GM18505 (cell line): ENCODE data around the gene RALGPS2.

ENCODE experiments used
- ATAC-seq: cut with Tn5 transposase; IDR thresholded peaks from one replicate; pipeline ENCODE4 v1.9.1; 2021; ENCODE audit not compliant: unreplicated experiment
- POLR2A ChIP-seq: IDR thresholded peaks from 4 replicates; pipeline ENCODE4 v1.6.1; 2011; ENCODE audit warnings: borderline replicate concordance; ENCODE audit not compliant: insufficient read depth, insufficient read length; ENCODE audit errors: extremely low read depth

Gene RALGPS2

GRCh38 chr1:178774263-178774662 lies 49.2 kb downstream of the RALGPS2 start:
- TF ChIP-seq POLR2A, result no peak
- ATAC-seq, result no peak

DNA sequence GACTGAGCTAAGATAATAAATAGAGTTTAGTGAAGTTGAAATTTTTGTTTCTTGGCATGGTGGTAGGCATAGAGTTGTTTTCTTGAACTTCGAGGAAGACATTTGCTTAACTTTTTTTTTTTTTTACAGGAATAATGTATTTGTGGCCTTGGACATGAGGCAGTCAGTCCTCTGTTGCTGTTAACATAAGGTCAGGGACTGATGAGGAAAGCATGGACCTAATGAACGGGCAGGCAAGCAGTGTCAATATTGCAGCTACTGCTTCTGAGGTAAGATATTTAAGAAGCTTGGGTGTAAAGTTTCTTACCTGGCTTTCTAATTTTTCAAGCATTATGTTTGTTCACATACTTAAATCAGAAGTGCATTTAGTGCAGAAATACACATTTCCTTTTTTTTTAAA lies 51.5 kb downstream of the RALGPS2 start:
- TF ChIP-seq POLR2A, result no peak
- no peak for ATAC-seq

DNA sequence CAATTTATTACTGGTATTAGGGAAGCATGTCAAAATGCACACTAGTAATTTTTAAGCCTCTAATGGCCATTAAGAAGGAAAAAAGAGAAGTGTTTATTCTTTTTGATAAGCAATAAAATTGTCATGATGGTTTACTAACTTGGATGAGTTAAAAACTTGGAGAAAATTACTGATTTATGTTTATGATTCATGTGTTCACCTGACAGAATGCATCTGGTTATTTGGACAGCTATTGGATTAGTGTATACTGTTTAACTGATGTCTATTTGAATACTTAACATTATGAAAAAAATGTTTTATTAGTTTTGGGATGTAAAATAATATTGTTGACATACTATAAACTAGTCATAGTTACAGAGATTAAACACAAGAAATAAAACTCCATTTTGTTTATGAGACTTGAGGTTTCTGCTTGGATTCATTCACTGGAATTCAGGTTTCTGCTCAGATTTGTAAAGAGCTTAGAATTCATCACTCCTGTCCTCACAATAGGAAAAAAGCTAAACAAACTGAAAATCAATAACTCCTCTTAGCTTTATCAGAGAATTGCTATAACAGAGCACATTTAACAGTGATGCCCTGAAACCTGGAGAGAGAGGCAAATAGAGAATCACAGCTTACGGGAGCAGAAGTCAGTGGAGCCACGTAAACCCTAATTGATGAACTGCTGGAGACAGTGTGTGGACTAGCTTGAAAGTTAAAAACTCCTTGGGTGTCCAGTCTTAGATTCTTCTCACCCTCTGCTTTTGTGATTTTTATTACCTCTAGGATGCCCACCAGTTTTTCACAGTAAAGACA lies 56.7 kb downstream of the RALGPS2 start:
- TF ChIP-seq POLR2A, result no peak
- no peak for ATAC-seq

GRCh38 chr1:178784131-178784536 lies 59.1 kb downstream of the RALGPS2 start:
- no peak for ATAC-seq
- no peak for TF ChIP-seq POLR2A

- no peak for TF ChIP-seq POLR2A
- no peak for ATAC-seq
Measured at GRCh38 chr1:178792394-178792793, 67.3 kb downstream of the RALGPS2 start.

DNA sequence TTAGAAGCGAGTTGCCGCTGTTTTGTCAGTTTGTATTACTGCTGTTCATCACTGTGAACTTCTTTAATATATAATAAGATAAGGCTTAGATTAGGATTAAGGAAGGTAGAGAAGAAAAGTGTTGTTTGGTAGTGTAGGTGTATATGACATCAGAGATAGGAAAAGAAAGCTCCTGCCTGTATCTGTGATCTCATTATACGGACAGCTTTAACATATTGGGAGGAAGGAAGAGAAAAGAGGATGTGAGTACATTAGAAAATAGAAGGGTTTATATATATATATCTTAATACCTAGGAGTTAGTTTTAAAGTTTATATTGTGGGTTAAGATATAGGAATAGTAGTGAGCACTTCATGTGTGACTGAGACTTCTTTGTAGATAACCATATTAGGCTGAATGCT lies 71.0 kb downstream of the RALGPS2 start:
- ATAC-seq, result no peak
- no peak for TF ChIP-seq POLR2A

- no peak for TF ChIP-seq POLR2A
Measured at GRCh38 chr1:178797590-178797989, 72.5 kb downstream of the RALGPS2 start.

GRCh38 chr1:178798232-178798861 lies 73.3 kb downstream of the RALGPS2 start:
- ATAC-seq, result no peak
- no peak for TF ChIP-seq POLR2A

More at GRCh38 chr1:178797590-178797989, 72.5 kb downstream of the RALGPS2 start:
- no peak for ATAC-seq

DNA sequence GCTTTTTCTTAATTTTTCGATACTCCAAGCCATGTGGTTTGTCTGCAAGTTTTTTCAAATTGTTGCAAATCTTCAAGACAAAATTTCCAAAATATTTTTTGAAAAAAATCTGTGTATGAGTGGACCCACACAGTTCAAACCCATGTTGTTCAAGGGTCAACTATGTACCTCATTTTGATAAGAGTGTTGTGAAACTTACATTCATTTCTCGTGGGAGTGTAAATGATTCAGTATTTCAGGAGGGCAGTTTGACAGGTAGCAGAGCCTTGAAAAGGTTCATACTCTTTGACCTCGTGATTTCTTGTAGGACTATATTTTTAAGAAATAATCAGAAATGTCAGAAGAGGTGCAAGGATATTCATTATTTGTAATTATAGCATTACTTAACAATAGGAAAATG lies 77.8 kb downstream of the RALGPS2 start:
- no peak for ATAC-seq

DNA sequence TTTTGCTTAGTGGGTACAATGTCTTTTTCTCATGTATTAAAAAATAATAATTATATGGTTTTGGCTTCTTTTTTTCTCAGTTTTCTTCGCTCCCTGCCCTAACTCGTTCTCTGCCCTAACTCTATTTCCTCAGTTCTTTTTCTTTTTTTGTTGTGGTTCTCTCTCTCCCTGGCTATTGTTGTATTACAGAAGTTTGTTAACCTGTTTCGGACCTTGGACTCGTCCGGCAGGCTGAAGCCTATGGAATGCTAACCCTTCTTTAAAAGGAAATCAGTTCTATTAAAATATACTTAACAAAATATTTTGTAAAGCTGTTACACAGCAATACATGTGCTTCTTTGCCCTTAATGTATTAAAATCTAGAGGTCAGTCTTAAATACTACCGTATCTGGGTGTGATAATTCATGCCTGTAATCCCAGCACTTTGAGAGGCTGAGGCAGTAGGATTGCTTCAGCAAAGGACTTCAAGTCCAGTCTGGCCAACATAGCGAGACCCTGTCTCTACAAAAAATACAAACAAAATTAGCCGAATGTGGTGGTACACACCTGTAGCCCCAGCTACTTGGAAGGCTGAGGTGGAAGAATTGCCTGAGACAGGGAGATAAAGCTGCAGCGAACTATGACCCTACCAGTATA lies 81.7 kb downstream of the RALGPS2 start:
- TF ChIP-seq POLR2A, result no peak
- ATAC-seq, result no peak

More for the DNA sequence above, 77.8 kb downstream of the RALGPS2 start:
- TF ChIP-seq POLR2A, result no peak

GRCh38 chr1:178808529-178808928 lies 83.5 kb downstream of the RALGPS2 start:
- TF ChIP-seq POLR2A, result no peak
- no peak for ATAC-seq

DNA sequence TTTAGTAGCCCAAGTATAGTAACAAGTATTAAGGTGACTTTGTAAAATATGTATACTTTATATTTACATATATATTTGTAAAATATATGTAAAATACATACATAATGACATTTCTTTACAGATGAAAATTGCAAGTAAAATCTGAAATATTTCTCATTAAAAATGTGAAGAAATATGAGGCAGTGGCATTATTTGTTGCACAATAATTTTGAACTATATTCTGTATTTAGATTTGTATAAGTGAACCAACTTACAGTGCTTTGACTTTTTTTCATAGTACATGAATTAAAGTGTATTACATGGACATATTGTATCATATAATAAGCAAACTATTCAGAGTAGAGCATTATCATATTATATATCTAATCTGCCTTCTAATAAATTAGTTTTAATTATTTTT lies 85.5 kb downstream of the RALGPS2 start:
- no peak for ATAC-seq
- TF ChIP-seq POLR2A, result no peak

- TF ChIP-seq POLR2A, result no peak
- ATAC-seq, result no peak
Measured at GRCh38 chr1:178818416-178818815, 93.4 kb downstream of the RALGPS2 start.

DNA sequence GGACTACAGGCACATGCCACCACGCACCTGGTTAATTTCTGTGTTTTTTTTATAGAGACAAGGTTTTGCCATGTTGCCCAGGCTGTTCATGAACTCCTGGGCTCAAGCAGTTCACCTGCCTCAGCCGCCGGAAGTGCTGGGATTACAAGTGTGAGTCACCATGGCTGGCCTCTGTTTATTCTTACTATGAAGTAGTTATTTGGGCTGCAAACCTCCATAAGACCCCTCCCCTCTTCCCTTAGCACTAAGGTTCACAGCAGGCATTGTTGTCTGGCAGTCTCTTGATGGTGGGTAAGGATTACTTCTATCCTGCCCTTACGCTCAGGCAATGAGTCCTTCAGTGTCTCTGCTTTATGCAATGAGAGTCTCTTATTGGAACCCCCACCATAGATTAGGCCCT lies 94.1 kb downstream of the RALGPS2 start:
- TF ChIP-seq POLR2A, result no peak
- no peak for ATAC-seq

- ATAC-seq, result no peak
- TF ChIP-seq POLR2A, result no peak
Measured at GRCh38 chr1:178821134-178821866, 96.3 kb downstream of the RALGPS2 start.
